GM10266 (cell line): ENCODE results near the gene INO80.
A peak's percentile ranks its signal among the peaks of the same experiment; 100 is the strongest.

Experiments used
- DNase-seq: peaks from one replicate; pipeline ENCODE4 v3.0.0; 2012; ENCODE audit errors: extremely low spot score
- TF ChIP-seq, protein P1 (sequence below): IDR thresholded peaks from 2 replicates; pipeline ENCODE4 v1.5.1; 2012; ENCODE audit warnings: mild to moderate bottlenecking, low read depth; ENCODE audit not compliant: control insufficient read depth, insufficient read depth; ENCODE audit errors: missing control alignments

The INO80 gene

DNA sequence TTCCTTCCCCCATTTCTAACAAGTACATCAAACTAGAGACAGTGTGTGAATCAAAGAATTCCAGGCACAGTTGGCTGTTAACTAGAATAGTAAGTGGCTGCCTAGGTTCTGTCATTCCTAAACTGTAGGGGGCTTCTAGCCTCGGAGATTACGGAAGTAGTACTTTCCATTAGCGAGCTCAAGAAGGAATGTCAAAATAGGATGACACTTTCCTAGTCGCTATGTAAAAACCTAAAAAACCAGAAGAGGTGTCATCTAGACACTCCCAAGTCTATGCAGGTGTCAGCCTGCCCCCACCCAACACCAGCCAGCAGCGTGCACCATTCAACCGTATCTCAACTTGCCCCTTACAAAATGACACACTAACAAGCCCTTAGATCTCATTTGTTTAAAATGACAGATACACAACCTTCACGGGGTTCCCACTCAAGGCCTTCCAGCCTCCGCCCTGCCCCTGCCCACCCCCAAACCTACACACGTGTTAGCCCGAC lies 874 bp downstream of the INO80 start:
- DNase-seq = peak; percentile 70
- TF ChIP-seq, protein P1, sequence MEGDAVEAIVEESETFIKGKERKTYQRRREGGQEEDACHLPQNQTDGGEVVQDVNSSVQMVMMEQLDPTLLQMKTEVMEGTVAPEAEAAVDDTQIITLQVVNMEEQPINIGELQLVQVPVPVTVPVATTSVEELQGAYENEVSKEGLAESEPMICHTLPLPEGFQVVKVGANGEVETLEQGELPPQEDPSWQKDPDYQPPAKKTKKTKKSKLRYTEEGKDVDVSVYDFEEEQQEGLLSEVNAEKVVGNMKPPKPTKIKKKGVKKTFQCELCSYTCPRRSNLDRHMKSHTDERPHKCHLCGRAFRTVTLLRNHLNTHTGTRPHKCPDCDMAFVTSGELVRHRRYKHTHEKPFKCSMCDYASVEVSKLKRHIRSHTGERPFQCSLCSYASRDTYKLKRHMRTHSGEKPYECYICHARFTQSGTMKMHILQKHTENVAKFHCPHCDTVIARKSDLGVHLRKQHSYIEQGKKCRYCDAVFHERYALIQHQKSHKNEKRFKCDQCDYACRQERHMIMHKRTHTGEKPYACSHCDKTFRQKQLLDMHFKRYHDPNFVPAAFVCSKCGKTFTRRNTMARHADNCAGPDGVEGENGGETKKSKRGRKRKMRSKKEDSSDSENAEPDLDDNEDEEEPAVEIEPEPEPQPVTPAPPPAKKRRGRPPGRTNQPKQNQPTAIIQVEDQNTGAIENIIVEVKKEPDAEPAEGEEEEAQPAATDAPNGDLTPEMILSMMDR = no peak

DNA sequence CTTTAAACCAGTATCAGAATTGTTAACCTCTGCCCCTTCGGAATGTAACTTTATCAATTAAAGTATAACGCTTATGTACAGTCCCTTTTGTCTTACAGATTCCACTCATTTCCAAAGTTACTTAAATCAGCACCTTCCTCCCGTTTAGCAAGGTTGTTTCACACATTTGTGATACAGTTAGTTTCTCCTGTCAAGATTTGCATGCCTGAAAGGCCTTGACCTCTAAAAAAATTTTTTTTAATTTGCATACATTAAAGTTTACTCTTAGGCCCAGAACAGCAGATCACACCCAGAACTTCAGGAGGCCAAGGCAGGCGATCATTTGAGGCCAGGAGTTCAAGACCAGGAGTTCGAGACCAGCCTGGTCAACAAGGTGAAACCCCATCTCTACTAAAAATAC lies 9.1 kb downstream of the INO80 start:
- TF ChIP-seq, protein P1 = no peak
- no peak for DNase-seq

DNA sequence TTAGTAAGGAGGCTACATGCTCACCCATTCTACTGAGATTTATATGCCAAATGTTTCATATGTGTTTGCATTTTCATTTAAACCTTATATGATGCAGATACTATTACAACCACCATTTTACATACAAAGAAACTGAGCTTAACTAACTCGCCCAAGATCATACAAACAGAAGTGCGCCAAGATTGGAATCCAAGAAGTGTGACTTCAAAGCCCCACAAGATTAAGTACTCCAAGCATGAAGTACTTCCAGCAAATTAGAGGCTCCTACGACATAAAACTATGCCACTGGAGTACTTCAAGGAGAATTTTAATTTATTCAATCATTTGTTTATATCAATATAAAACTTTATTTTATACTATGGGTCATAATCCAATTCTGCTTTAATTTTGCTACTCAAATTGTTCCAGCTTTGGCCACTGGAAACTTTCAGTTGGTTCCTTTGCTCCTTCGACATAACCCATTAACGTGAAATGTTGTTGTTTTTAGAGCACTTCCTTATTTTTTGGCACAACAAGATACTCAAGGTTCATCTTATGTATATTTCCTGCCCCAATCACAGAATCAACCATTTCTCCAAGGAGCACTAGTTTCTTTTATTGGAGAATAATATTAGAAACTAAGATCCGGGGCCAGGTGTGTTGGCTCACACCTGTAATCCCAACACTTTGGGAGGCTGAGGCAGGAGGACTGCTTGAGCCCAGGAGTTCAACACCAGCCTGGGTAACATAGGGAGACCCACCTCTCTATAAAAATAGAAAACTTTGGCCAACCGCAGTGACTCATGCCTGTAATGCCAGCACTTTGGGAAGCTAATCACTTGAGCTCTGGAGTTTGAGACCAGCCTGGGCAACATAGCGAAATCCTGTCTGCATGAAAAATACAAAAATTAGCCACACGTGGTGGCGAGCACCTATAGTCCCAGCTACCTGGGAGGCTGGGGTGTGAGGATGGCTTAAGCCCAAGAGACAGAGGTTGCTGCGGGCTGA lies 10.4 kb downstream of the INO80 start:
- no peak for DNase-seq
- TF ChIP-seq, protein P1 = no peak

DNA sequence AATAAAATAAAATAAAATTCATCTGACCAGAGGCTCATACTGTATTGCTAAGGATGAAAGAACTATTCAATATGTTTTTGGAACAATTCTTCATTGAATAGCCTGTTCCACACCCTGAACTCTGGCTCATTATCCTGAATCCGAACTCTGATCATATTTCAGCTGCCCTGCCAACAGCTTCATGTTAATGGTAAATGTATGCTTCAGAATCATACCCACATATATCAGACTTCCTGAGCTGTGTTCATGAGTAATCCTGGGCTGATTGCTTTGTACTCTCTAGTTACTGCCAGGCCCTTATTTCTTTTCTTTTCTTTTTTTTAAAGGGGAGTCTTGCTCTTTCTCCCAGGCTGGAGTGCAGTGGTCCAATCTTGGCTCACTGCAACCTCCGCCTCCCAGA lies 11.8 kb downstream of the INO80 start:
- TF ChIP-seq, protein P1 = no peak
- DNase-seq = no peak

DNA sequence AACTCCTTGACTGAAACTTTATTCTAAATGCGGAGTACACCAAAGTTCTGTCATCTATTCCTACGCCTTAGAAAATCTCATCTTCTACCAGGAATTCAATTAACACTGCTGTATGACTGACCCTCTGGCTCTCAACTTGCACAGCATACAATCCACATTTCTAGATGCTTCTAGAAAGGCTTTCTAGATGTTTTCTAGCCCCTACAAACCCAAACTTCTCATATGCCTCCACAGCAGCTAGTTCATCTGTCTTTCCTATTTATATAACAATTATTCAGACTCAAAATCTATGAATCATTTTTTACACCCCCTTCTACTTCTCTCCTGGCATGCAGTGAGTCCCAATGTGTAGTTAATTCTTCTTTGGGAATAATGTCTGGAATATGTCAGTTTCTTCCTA lies 13.2 kb downstream of the INO80 start:
- TF ChIP-seq, protein P1 = no peak

DNA sequence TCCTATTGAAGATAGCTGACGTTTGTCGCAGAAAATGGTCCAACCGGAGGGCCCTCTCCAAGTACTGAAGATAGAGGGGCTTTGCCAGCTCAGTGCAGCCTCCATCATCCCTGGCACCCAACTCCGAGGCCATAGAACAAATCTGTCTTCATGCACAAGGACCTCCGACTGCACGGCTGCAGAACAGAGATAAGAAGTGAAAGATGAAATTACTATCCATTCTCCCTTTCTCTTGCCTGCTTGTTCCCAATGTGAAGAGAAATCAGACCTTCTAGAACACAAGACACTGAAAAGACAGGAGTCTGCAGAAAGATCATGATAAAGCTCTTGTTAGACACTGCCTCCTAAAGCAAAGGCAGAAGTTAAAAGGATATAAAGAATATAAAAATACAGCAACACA lies 19.9 kb downstream of the INO80 start:
- DNase-seq = no peak

More for the DNA sequence above, 13.2 kb downstream of the INO80 start:
- no peak for DNase-seq

More for the DNA sequence above, 19.9 kb downstream of the INO80 start:
- TF ChIP-seq, protein P1 = no peak
